DOHH2 (cell line): Measurements from ENCODE around the gene PKD1L1.

Source experiments
- H3F3A ChIP-seq: fragments of 200-600 bp; sonication (generic), shearing (Covaris generic); 2 replicates; pipeline ENCODE4 v1.6.0; 2016; ENCODE audit warnings: antibody characterized with exemption, mild to moderate bottlenecking; ENCODE audit not compliant: control insufficient read depth, insufficient read depth
- H3K27ac ChIP-seq: fragments of 200-600 bp; sonication (generic); 2 replicates; pipeline ENCODE4 v1.5.1; 2014; ENCODE audit warnings: low read depth, mild to moderate bottlenecking, low read length, moderate library complexity
- H3K27me3 ChIP-seq: fragments of 200-600 bp; sonication (generic); 2 replicates; pipeline ENCODE4 v1.6.1; 2014; ENCODE audit warnings: mild to moderate bottlenecking, low read length, mixed read lengths; ENCODE audit not compliant: control insufficient read depth
- H3K36me3 ChIP-seq: fragments of 200-600 bp; sonication (generic); 2 replicates; pipeline ENCODE4 v1.6.1; 2014; ENCODE audit warnings: mild to moderate bottlenecking, low read length, moderate library complexity, mixed read lengths; ENCODE audit not compliant: control insufficient read depth
- H3K4me1 ChIP-seq: fragments of 200-600 bp; sonication (generic); 2 replicates; pipeline ENCODE4 v1.6.1; 2014; ENCODE audit warnings: mild to moderate bottlenecking, low read length, mixed read lengths; ENCODE audit not compliant: control insufficient read depth
- H3K4me2 ChIP-seq: fragments of 200-600 bp; sonication (generic); 2 replicates; pipeline ENCODE4 v1.6.0; 2014; ENCODE audit warnings: mild to moderate bottlenecking, low read length, moderate library complexity
- H3K4me3 ChIP-seq: fragments of 200-600 bp; sonication (generic); 2 replicates; pipeline ENCODE4 v1.5.1; 2014; ENCODE audit warnings: mild to moderate bottlenecking, low read length, mixed read lengths
- H3K79me2 ChIP-seq: fragments of 200-600 bp; sonication (generic); 2 replicates; pipeline ENCODE4 v1.6.1; 2014; ENCODE audit warnings: mild to moderate bottlenecking, low read length, mixed read lengths; ENCODE audit not compliant: control insufficient read depth
- H3K9me2 ChIP-seq: fragments of 200-600 bp; sonication (generic); replicated peaks from 2 replicates; pipeline ENCODE4 v1.6.1; 2014; ENCODE audit warnings: mild to moderate bottlenecking, low read length, mixed read lengths; ENCODE audit not compliant: control insufficient read depth
- H3K9me3 ChIP-seq: fragments of 200-600 bp; sonication (generic); 2 replicates; pipeline ENCODE4 v1.6.1; 2014; ENCODE audit warnings: antibody characterized with exemption, low read length, mixed read lengths; ENCODE audit not compliant: control insufficient read depth, insufficient read depth
- H4K20me1 ChIP-seq: fragments of 200-600 bp; sonication (generic); 2 replicates; pipeline ENCODE4 v1.6.0; 2014; ENCODE audit warnings: low read depth, mild to moderate bottlenecking, antibody characterized with exemption, low read length, moderate library complexity; ENCODE audit not compliant: control insufficient read depth, insufficient read depth
- EZH2phosphoT487 ChIP-seq: fragments of 200-600 bp; sonication (generic); IDR thresholded peaks from 2 replicates; pipeline ENCODE4 v1.6.1; 2017; ENCODE audit warnings: borderline replicate concordance, mild to moderate bottlenecking, antibody characterized with exemption, low read length, moderate library complexity, mixed read lengths
- TF ChIP-seq, protein P1 (sequence below): fragments of 200-600 bp; sonication (generic); IDR thresholded peaks from one replicate; pipeline ENCODE4 v1.5.1; 2014; ENCODE audit warnings: antibody characterized with exemption, mild to moderate bottlenecking, low read depth, low read length; ENCODE audit not compliant: poor library complexity, severe bottlenecking

The PKD1L1 gene

DNA sequence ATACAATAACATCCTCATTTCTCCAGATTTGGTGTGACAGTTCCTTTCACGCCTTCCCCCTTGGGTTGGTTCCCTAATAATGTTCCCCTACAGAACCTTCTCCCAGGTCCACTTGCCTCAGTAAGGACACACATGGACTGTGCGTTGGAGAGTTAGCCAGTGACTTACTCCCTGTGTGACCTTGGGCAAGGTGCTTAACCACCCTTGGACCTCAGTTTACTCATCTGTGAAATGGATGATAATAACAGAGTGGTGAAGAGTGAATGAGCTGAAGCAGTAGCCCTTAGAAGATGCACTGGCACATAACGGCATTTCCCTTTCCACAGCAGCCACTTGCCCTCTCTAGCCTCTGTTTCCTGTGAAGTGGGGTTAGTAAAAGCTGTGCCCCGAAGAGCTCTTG is 175.8 kb downstream of the PKD1L1 start:
- Histone ChIP-seq H3K9me2 (no peaks in the 10 kb centered on the region), H3K36me3 (no peaks in the 10 kb centered on the region), H3K9me3 (peaks cover 10% of the 10 kb centered on the region), H3K4me1 (peaks cover 42% of the 10 kb centered on the region), H3K79me2 (no peaks in the 10 kb centered on the region), H3F3A (peaks cover 10% of the 10 kb centered on the region; the same call in 1 of the 2 replicates), H4K20me1 (no peaks in the 10 kb centered on the region), H3K4me2 (no peak overlapping the region), H3K4me3 (no peak overlapping the region), H3K27ac (no peak overlapping the region), H3K27me3 (no peaks in the 10 kb centered on the region)
- no peak for TF ChIP-seq EZH2phosphoT487
- TF ChIP-seq, protein P1, sequence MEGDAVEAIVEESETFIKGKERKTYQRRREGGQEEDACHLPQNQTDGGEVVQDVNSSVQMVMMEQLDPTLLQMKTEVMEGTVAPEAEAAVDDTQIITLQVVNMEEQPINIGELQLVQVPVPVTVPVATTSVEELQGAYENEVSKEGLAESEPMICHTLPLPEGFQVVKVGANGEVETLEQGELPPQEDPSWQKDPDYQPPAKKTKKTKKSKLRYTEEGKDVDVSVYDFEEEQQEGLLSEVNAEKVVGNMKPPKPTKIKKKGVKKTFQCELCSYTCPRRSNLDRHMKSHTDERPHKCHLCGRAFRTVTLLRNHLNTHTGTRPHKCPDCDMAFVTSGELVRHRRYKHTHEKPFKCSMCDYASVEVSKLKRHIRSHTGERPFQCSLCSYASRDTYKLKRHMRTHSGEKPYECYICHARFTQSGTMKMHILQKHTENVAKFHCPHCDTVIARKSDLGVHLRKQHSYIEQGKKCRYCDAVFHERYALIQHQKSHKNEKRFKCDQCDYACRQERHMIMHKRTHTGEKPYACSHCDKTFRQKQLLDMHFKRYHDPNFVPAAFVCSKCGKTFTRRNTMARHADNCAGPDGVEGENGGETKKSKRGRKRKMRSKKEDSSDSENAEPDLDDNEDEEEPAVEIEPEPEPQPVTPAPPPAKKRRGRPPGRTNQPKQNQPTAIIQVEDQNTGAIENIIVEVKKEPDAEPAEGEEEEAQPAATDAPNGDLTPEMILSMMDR: no peak

DNA sequence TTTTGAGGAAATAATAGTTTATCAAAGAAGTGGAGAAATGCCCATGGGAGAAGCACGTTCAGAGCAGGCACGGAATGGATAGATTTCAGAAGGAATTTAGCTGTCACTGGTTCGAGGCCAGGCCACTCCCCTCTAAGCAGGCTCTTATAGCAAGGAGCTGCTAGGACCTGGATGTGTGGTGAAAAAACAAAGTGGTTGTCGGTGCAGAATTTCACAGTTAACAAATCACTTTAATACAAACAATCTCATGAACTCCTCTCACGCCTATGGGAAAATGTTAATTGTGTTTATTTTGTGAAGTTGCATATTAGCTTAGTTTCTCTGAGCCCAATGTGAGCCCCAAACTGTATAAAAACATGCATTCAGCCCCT is 176.3 kb downstream of the PKD1L1 start:
- Histone ChIP-seq H3K36me3 (no peaks in the 10 kb centered on the region), H3K4me2 (no peak overlapping the region), H3K4me3 (no peak overlapping the region), H3K9me2 (no peaks in the 10 kb centered on the region), H3K9me3 (peaks cover 7% of the 10 kb centered on the region; the same call in 1 of the 2 replicates), H3K27me3 (no peaks in the 10 kb centered on the region), H4K20me1 (no peaks in the 10 kb centered on the region), H3K4me1 (peaks cover 42% of the 10 kb centered on the region), H3F3A (peaks cover 10% of the 10 kb centered on the region; the same call in 1 of the 2 replicates), H3K79me2 (no peaks in the 10 kb centered on the region), H3K27ac (no peak overlapping the region)
- TF ChIP-seq, protein P1: no peak
- TF ChIP-seq EZH2phosphoT487: no peak

DNA sequence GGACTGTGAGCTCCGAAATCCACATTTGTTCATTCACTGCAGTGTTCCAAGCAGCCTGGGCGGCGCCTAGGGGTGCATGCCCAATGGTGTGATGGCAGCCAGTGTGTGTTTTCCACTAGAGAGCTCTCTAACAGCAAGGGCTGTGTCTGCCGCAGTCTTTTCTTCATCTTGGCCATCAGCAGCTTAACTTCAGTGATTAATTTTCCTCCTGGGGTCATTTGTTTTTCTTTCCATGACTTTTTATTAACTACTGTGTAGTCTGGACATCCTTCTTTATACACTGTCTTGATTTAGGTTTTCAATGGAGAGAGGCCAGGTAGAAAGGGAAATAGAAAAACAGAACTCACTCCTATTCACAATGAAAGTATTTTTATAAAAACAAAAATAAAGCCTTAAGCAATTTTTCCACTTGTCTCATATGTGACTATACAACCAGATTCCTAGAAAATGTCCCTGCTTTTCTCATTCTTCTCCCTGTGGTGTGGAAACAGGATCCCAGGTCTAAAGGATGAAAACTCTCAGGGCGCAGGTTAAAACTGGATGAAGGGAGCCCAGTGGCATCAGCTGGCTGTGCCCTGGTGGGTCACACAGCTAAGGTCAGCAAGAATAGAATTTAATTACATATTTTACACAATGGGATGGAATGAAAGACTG is 176.8 kb downstream of the PKD1L1 start:
- H3K36me3 ChIP-seq: no peaks in the 10 kb centered on the region
- H3K27me3 ChIP-seq: no peaks in the 10 kb centered on the region
- TF ChIP-seq EZH2phosphoT487: no peak
- TF ChIP-seq, protein P1: no peak
- peaks cover 6% of the 10 kb centered on the region; the same call in 1 of the 2 replicates for H3K9me3 ChIP-seq
- H3K9me2 ChIP-seq: no peaks in the 10 kb centered on the region
- H3F3A ChIP-seq: peaks cover 10% of the 10 kb centered on the region; the same call in 1 of the 2 replicates
- no peaks in the 10 kb centered on the region for H4K20me1 ChIP-seq
- H3K4me3 ChIP-seq: no peak overlapping the region
- peaks cover 40% of the 10 kb centered on the region for H3K4me1 ChIP-seq
- H3K4me2 ChIP-seq: no peak overlapping the region
- no peak overlapping the region for H3K27ac ChIP-seq
- H3K79me2 ChIP-seq: no peaks in the 10 kb centered on the region
